HEK293 (cell line): ENCODE data around the gene WNT4.

ENCODE experiments used
- CTCF ChIP-seq: fragments of 450-650 bp; formaldehyde crosslinking; IDR thresholded peaks from 2 replicates; pipeline ENCODE4 v1.5.1; 2016; ENCODE audit warnings: missing biosample characterization, missing genetic modification characterization
- MEIS1 ChIP-seq: sonication (generic); formaldehyde crosslinking; IDR thresholded peaks from 2 replicates; pipeline ENCODE4 v1.8.1; 2022; ENCODE audit warnings: missing genetic modification reagents, mild to moderate bottlenecking, borderline replicate concordance
- REPIN1 ChIP-seq: fragments of 450-650 bp; formaldehyde crosslinking; IDR thresholded peaks from 2 replicates; pipeline ENCODE4 v1.5.1; 2017; ENCODE audit warnings: missing biosample characterization, missing genetic modification characterization, low read depth
- ZBTB21 ChIP-seq: fragments of 450-650 bp; formaldehyde crosslinking; IDR thresholded peaks from 2 replicates; pipeline ENCODE4 v1.5.1; 2017; ENCODE audit warnings: missing biosample characterization, missing genetic modification characterization
- ZNF302 ChIP-seq: fragments of 450-650 bp; formaldehyde crosslinking; IDR thresholded peaks from 2 replicates; pipeline ENCODE4 v1.5.1; 2016; ENCODE audit warnings: missing biosample characterization, missing genetic modification characterization, low read depth
- ZNF350 ChIP-seq: fragments of 450-650 bp; formaldehyde crosslinking; IDR thresholded peaks from 2 replicates; pipeline ENCODE4 v1.5.0; 2017; ENCODE audit warnings: missing biosample characterization, mild to moderate bottlenecking, missing genetic modification characterization
- ZNF510 ChIP-seq: fragments of 450-650 bp; formaldehyde crosslinking; IDR thresholded peaks from 2 replicates; pipeline ENCODE4 v1.5.1; 2018; ENCODE audit warnings: mild to moderate bottlenecking, missing genetic modification characterization, missing biosample characterization; ENCODE audit not compliant: insufficient replicate concordance
- ZNF549 ChIP-seq: fragments of 450-650 bp; IDR thresholded peaks from 2 replicates; pipeline ENCODE4 v1.5.1; 2018; ENCODE audit warnings: missing biosample characterization, missing genetic modification characterization, mild to moderate bottlenecking, inconsistent platforms, moderate library complexity
- ZNF747 ChIP-seq: fragments of 450-650 bp; formaldehyde crosslinking; IDR thresholded peaks from 2 replicates; pipeline ENCODE4 v1.5.1; 2016; ENCODE audit warnings: missing biosample characterization, missing genetic modification characterization
- TF ChIP-seq, protein P1 (sequence below): fragments of 450-650 bp; formaldehyde crosslinking; IDR thresholded peaks from 2 replicates; pipeline ENCODE4 v1.5.1; 2016; ENCODE audit warnings: missing biosample characterization, missing genetic modification characterization

DNA sequence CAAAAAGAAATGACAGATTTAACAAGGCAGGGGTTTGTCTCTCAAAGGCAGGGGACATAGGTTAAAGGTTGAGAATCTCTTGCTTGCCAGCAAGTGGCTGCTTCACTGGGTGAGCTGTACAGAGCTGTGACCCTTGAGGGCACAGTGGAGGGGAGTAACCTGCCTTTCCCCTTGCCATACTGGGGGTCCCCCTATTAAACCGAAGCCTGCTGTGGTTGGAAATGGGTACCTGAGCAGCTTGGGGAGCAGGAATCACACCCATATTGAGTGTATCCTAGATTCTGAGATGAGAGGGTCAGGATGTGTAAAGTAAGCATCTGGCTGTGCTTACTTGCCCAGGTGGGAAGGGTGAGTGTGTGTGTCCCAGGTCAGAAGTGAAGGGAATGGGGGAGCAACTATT, 31.8 kb downstream of the WNT4 start:
- no peak for TF ChIP-seq CTCF (tag by site-specific recombination)
- TF ChIP-seq MEIS1 (CRISPR knock-in tag) = no peak
- TF ChIP-seq ZNF510 = no peak
- TF ChIP-seq, protein P1, sequence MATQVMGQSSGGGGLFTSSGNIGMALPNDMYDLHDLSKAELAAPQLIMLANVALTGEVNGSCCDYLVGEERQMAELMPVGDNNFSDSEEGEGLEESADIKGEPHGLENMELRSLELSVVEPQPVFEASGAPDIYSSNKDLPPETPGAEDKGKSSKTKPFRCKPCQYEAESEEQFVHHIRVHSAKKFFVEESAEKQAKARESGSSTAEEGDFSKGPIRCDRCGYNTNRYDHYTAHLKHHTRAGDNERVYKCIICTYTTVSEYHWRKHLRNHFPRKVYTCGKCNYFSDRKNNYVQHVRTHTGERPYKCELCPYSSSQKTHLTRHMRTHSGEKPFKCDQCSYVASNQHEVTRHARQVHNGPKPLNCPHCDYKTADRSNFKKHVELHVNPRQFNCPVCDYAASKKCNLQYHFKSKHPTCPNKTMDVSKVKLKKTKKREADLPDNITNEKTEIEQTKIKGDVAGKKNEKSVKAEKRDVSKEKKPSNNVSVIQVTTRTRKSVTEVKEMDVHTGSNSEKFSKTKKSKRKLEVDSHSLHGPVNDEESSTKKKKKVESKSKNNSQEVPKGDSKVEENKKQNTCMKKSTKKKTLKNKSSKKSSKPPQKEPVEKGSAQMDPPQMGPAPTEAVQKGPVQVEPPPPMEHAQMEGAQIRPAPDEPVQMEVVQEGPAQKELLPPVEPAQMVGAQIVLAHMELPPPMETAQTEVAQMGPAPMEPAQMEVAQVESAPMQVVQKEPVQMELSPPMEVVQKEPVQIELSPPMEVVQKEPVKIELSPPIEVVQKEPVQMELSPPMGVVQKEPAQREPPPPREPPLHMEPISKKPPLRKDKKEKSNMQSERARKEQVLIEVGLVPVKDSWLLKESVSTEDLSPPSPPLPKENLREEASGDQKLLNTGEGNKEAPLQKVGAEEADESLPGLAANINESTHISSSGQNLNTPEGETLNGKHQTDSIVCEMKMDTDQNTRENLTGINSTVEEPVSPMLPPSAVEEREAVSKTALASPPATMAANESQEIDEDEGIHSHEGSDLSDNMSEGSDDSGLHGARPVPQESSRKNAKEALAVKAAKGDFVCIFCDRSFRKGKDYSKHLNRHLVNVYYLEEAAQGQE = no peak
- TF ChIP-seq REPIN1 (tag by site-specific recombination) = no peak
- no peak for TF ChIP-seq ZNF747 (tag by site-specific recombination)
- no peak for TF ChIP-seq ZNF350 (tag by site-specific recombination)
- TF ChIP-seq ZBTB21 (tag by site-specific recombination) = no peak
- no peak for TF ChIP-seq ZNF549 (tag by site-specific recombination)
- TF ChIP-seq ZNF302 (tag by site-specific recombination) = no peak
